K562 (cell line): ENCODE results near the gene CPM. TPM values are rescaled to one million over a fixed set of nuclear protein-coding genes. Genes with fewer than 3 reads are reported as not detected.

ENCODE experiments used
- CAMTA2 ChIP-seq: fragments of 250-450 bp; sonication (Bioruptor Pico); conservative IDR thresholded peaks from 2 replicates; pipeline ENCODE4 v1.5.1; 2022
- EGR1 ChIP-seq: fragments of 450-650 bp; conservative IDR thresholded peaks from 2 replicates; pipeline ENCODE4 v1.6.1; 2017; ENCODE audit warnings: mild to moderate bottlenecking
- GTF2A2 ChIP-seq: IDR thresholded peaks from 2 replicates; pipeline ENCODE4 v1.6.1; 2016; ENCODE audit warnings: mild to moderate bottlenecking, missing genetic modification characterization, missing compliant biosample characterization
- GTF2F1 ChIP-seq: IDR thresholded peaks from 2 replicates; pipeline ENCODE4 v1.6.1; 2011; ENCODE audit warnings: low read depth, low read length, improper control_type of control experiment
- HCFC1 ChIP-seq: IDR thresholded peaks from 2 replicates; pipeline ENCODE4 v1.6.1; 2012; ENCODE audit warnings: low read depth, low read length, improper control_type of control experiment
- HDAC2 ChIP-seq: fragments of 450-650 bp; IDR thresholded peaks from 2 replicates; pipeline ENCODE4 v1.6.1; 2016; ENCODE audit warnings: mild to moderate bottlenecking
- KLF16 ChIP-seq: IDR thresholded peaks from 2 replicates; pipeline ENCODE4 v1.6.1; 2016; ENCODE audit warnings: antibody characterized with exemption
- LARP7 ChIP-seq: fragments of 450-650 bp; IDR thresholded peaks from 2 replicates; pipeline ENCODE4 v1.6.1; 2016
- PBX2 ChIP-seq, 2 experiments: IDR thresholded peaks in 1 of 2; conservative IDR thresholded peaks in 1 of 2; 2 replicates each; pipeline ENCODE4 v1.6.1; 2016; ENCODE audit warnings: low read depth in 2 of 2, mild to moderate bottlenecking in 1 of 2, missing compliant biosample characterization in 1 of 2, missing genetic modification characterization in 1 of 2, moderate library complexity in 1 of 2
- POLR2A ChIP-seq: fragments of 450-650 bp; conservative IDR thresholded peaks from 2 replicates; pipeline ENCODE4 v1.6.1; 2016
- RBM14 ChIP-seq: fragments of 200-400 bp; formaldehyde crosslinking; IDR thresholded peaks from 2 replicates; pipeline ENCODE4 v1.6.1; 2018; ENCODE audit warnings: low read depth, mild to moderate bottlenecking, low read length, moderate library complexity, borderline replicate concordance; ENCODE audit not compliant: insufficient read depth
- RBM15 ChIP-seq: fragments of 200-400 bp; formaldehyde crosslinking; IDR thresholded peaks from 2 replicates; pipeline ENCODE4 v1.6.1; 2018; ENCODE audit warnings: mild to moderate bottlenecking, low read length, moderate library complexity; ENCODE audit not compliant: insufficient read depth
- REST ChIP-seq, 2 experiments: fragments of 450-650 bp; formaldehyde crosslinking in 1 of 2; IDR thresholded peaks; 2 replicates each; pipeline versions ENCODE4 v1.4.0 to v1.6.1; 2014 to 2020; ENCODE audit warnings: mild to moderate bottlenecking in 2 of 2, borderline replicate concordance in 1 of 2, low read depth in 1 of 2
- SMAD2 ChIP-seq: fragments of 150-350 bp; IDR thresholded peaks from 2 replicates; pipeline ENCODE4 v1.6.1; 2014; ENCODE audit warnings: low read depth, mild to moderate bottlenecking, low read length
- TAF1 ChIP-seq: IDR thresholded peaks from 2 replicates; pipeline ENCODE4 v1.6.1; 2011; ENCODE audit warnings: mild to moderate bottlenecking, low read length, moderate library complexity; ENCODE audit not compliant: insufficient read depth, control insufficient read depth, severe bottlenecking; ENCODE audit errors: extremely low read depth
- TAF9B ChIP-seq: fragments of 450-650 bp; IDR thresholded peaks from 2 replicates; pipeline ENCODE4 v1.6.1; 2018; ENCODE audit warnings: mild to moderate bottlenecking; ENCODE audit not compliant: partially characterized antibody
- ZNF184 ChIP-seq: sonication (generic); formaldehyde crosslinking; IDR thresholded peaks from 2 replicates; pipeline ENCODE4 v1.5.0; 2020; ENCODE audit warnings: missing genetic modification reagents
- ZNF707 ChIP-seq: fragments of 250-450 bp; sonication (Bioruptor Pico); conservative IDR thresholded peaks from 2 replicates; pipeline ENCODE4 v1.8.0; 2022; ENCODE audit warnings: inconsistent platforms, mild to moderate bottlenecking, moderate library complexity
- polyA plus RNA-seq, 8 experiments: library from polyadenylated mRNA; depleted of rRNA in 4 of 8; stranded (reverse) in 5 of 8; unstranded in 3 of 8; fragments of >200 nt; fragmentation: Nextera tagmentation in 2 of 8; fragmentation: Illumina TruSeq in 1 of 8; extraction: Ambion mirVana in 2 of 8; extraction: Trizol in 1 of 8; gene quantifications; 2 replicates each; pipeline versions ENCODE4 v1.2.1 to v1.2.3, GENCODE V29; 2011 to 2014; ENCODE audit warnings: inconsistent platforms in 1 of 8, missing spikeins in 1 of 8
- total RNA-seq, 7 experiments: library from RNA; depleted of rRNA in 6 of 7; stranded (reverse); fragments of >200 nt in 6 of 7; fragmentation: Illumina TruSeq in 2 of 7; extraction: Trizol in 2 of 7; gene quantifications; 2 replicates each; pipeline versions ENCODE4 v1.2.1 to v1.2.3, GENCODE V29; 2011 to 2021; ENCODE audit warnings: low replicate concordance in 1 of 7

The CPM gene
- total and polyA plus RNA-seq, 9 of the 15 experiments (the other 6 are each of a cell fraction or from before 2014, with no cell fraction given): 0.31 TPM; not detected in 8

GRCh38 chr12:68808388-68809189 lies 124.4 kb downstream of the CPM start (continued):
- TF ChIP-seq EGR1 (peak; percentile 22; the same call in 1 of the 2 replicates), LARP7 (no peak), HDAC2 (0 out of 2 replicates have a peak, but pooled peaks have one; percentile 15), GTF2F1 (no peak), KLF16 (0 out of 2 replicates have a peak, but pooled peaks have one; percentile 16), REST (IDR thresholded peaks at IDR 0.05; ENCODE audit: borderline replicate concordance) (peak; percentile 86), REST (CRISPR knock-in tag; IDR thresholded peaks at IDR 0.05; ENCODE audit: low read depth) (no peak), ZNF184 (no peak), PBX2 (CRISPR knock-in tag; IDR thresholded peaks at IDR 0.05; ENCODE audit: low read depth) (no peak), PBX2 (tag; conservative IDR thresholded peaks at IDR 0.05; ENCODE audit: low read depth) (no peak), ZNF707 (CRISPR knock-in tag) (no peak), CAMTA2 (CRISPR knock-in tag) (0 out of 2 replicates have a peak, but pooled peaks have one; percentile 19), HCFC1 (no peak), RBM14 (peak; percentile 30; the same call in 1 of the 2 replicates), SMAD2 (no peak), RBM15 (no peak), TAF1 (peak; percentile 73), TAF9B (peak; percentile 50), POLR2A (peak; percentile 57; the same call in 1 of the 2 replicates), GTF2A2 (tag) (no peak)
